GM18526 (cell line): Measurements from ENCODE around the gene MAP2K4.

Source experiments
- POLR2A ChIP-seq: IDR thresholded peaks from 3 replicates; pipeline ENCODE4 v1.6.1; 2011; ENCODE audit not compliant: insufficient read length; ENCODE audit errors: extremely low read depth

MAP2K4 gene

GRCh38 chr17:12022310-12022709 lies 1.6 kb downstream of the MAP2K4 start:
- TF ChIP-seq POLR2A, result no peak

GRCh38 chr17:12024327-12024726 lies 3.6 kb downstream of the MAP2K4 start:
- no peak for TF ChIP-seq POLR2A

GRCh38 chr17:12027658-12028057 lies 7.0 kb downstream of the MAP2K4 start:
- TF ChIP-seq POLR2A, result no peak

GRCh38 chr17:12028611-12029010 lies 7.9 kb downstream of the MAP2K4 start:
- no peak for TF ChIP-seq POLR2A

GRCh38 chr17:12034538-12034937 lies 13.9 kb downstream of the MAP2K4 start:
- TF ChIP-seq POLR2A, result no peak

- TF ChIP-seq POLR2A, result no peak
These were observed 15.0 kb downstream of the MAP2K4 start for GRCh38 chr17:12035673-12036072.

- no peak for TF ChIP-seq POLR2A
These were observed 17.3 kb downstream of the MAP2K4 start for GRCh38 chr17:12037970-12038369.

GRCh38 chr17:12040478-12040877 lies 19.8 kb downstream of the MAP2K4 start:
- TF ChIP-seq POLR2A, result no peak

- no peak for TF ChIP-seq POLR2A
These were observed 20.6 kb downstream of the MAP2K4 start for GRCh38 chr17:12041312-12041711.

- TF ChIP-seq POLR2A, result no peak
These were observed 23.0 kb downstream of the MAP2K4 start for GRCh38 chr17:12043702-12044101.

- TF ChIP-seq POLR2A, result no peak
These were observed 26.1 kb downstream of the MAP2K4 start for GRCh38 chr17:12046786-12047185.

- TF ChIP-seq POLR2A, result no peak
These were observed 27.2 kb downstream of the MAP2K4 start for GRCh38 chr17:12047681-12048376.

- TF ChIP-seq POLR2A, result no peak
These were observed 28.3 kb downstream of the MAP2K4 start for GRCh38 chr17:12048843-12049473.

- no peak for TF ChIP-seq POLR2A
These were observed 30.1 kb downstream of the MAP2K4 start for GRCh38 chr17:12050646-12051225.

GRCh38 chr17:12053552-12053951 lies 32.9 kb downstream of the MAP2K4 start:
- TF ChIP-seq POLR2A, result no peak

- no peak for TF ChIP-seq POLR2A
These were observed 35.2 kb downstream of the MAP2K4 start for GRCh38 chr17:12055889-12056288.

- TF ChIP-seq POLR2A, result no peak
These were observed 36.8 kb downstream of the MAP2K4 start for GRCh38 chr17:12057520-12057919.

- no peak for TF ChIP-seq POLR2A
These were observed 37.9 kb downstream of the MAP2K4 start for GRCh38 chr17:12058535-12058934.
